Endothelial cell of umbilical vein (primary cell): ENCODE measurements around the gene PPP1R3A. TPM values are rescaled to one million over a fixed set of nuclear protein-coding genes. Genes with fewer than 3 reads are reported as not detected.

Experiments used
- BruUV-seq: library from RNA; stranded (reverse); fragments of 400-500 nt; replicated peaks from 2 replicates; lab custom pipeline; 2021; lab: Mats Ljungman, UMichigan
- CTCF ChIA-PET: fragments of 300-600, 350-600 bp; sonication (Branson Sonifier 250); formaldehyde crosslinking; loops from one replicate; lab custom pipeline; 2021; ENCODE audit warnings: antibody characterized with exemption, inconsistent platforms; lab: Charles Lee
- POLR2A ChIA-PET: fragments of 300-600, 350-600 bp; sonication (Branson Sonifier 250); formaldehyde crosslinking; loops from one replicate; lab custom pipeline; 2021; ENCODE audit warnings: antibody characterized with exemption, inconsistent platforms; lab: Charles Lee
- DNase-seq: peaks from one replicate; pipeline ENCODE4 v3.0.0-alpha.2; 2011; ENCODE audit warnings: low read depth, low spot score
- FAIRE-seq: peaks from 2 replicates; lab custom pipeline; 2011; peaks lifted over from hg19 to GRCh38; lab: Jason Lieb, UNC
- H2AFZ ChIP-seq: 2 replicates; pipeline ENCODE4 v1.6.0; 2012; ENCODE audit warnings: low read depth, low read length, control low read depth, inconsistent platforms
- H3K27ac ChIP-seq: 2 replicates; pipeline ENCODE4 v1.5.1; 2011; ENCODE audit warnings: low read depth, mild to moderate bottlenecking, control low read depth, low read length, moderate library complexity; ENCODE audit not compliant: insufficient read depth
- H3K27me3 ChIP-seq, 2 experiments: 2 replicates each; pipeline versions ENCODE4 v1.6.0 to v1.6.1; 2011; ENCODE audit warnings: low read length in 2 of 2, mixed read lengths in 1 of 2; ENCODE audit not compliant: control insufficient read depth in 2 of 2, insufficient read depth in 2 of 2
- H3K36me3 ChIP-seq, 2 experiments: 2 replicates in 1 of 2; 3 replicates in 1 of 2; pipeline ENCODE4 v1.5.1; 2011; ENCODE audit warnings: low read length in 2 of 2, mild to moderate bottlenecking in 1 of 2, moderate library complexity in 1 of 2; ENCODE audit not compliant: control insufficient read depth in 2 of 2, insufficient read depth in 2 of 2; ENCODE audit errors: extremely low read depth in 1 of 2
- H3K4me1 ChIP-seq: 3 replicates; pipeline ENCODE4 v1.5.1; 2011; ENCODE audit warnings: mild to moderate bottlenecking, low read length; ENCODE audit not compliant: control insufficient read depth, insufficient read depth; ENCODE audit errors: extremely low read depth
- H3K4me2 ChIP-seq: 2 replicates; pipeline ENCODE4 v1.6.1; 2011; ENCODE audit warnings: low read length, control low read depth, mixed read lengths; ENCODE audit not compliant: insufficient read depth
- H3K4me3 ChIP-seq, 3 experiments: fragments of 200-600 bp in 1 of 3; sonication (generic), shearing (Covaris generic) in 1 of 3; replicated peaks in 1 of 3; 2 replicates each; pipeline ENCODE4 v1.5.1; 2011 to 2016; ENCODE audit warnings: control low read depth in 3 of 3, low read length in 3 of 3, mild to moderate bottlenecking in 2 of 3, inconsistent platforms in 1 of 3, low read depth in 1 of 3, moderate library complexity in 1 of 3; ENCODE audit not compliant: insufficient read depth in 1 of 3
- H3K79me2 ChIP-seq: 2 replicates; pipeline ENCODE4 v1.6.0; 2012; ENCODE audit warnings: low read length, inconsistent platforms; ENCODE audit not compliant: control insufficient read depth, insufficient read depth
- H3K9ac ChIP-seq: replicated peaks from 2 replicates; pipeline ENCODE3; 2011; ENCODE audit warnings: low read length, control low read depth; ENCODE audit not compliant: insufficient read depth; ENCODE audit errors: extremely low read depth
- H3K9me1 ChIP-seq: replicated peaks from 3 replicates; pipeline ENCODE4 v1.6.0; 2011; ENCODE audit warnings: mild to moderate bottlenecking, low read length; ENCODE audit not compliant: control insufficient read depth, insufficient read depth; ENCODE audit errors: extremely low read depth
- H3K9me3 ChIP-seq: replicated peaks from 2 replicates; pipeline ENCODE4 v1.5.1; 2012; ENCODE audit warnings: low read length, inconsistent platforms; ENCODE audit not compliant: control insufficient read depth, insufficient read depth
- H4K20me1 ChIP-seq: replicated peaks from 2 replicates; pipeline ENCODE3; 2011; ENCODE audit warnings: mild to moderate bottlenecking, low read length; ENCODE audit not compliant: control insufficient read depth, insufficient read depth; ENCODE audit errors: extremely low read depth
- EZH2 ChIP-seq: IDR thresholded peaks from 2 replicates; pipeline ENCODE4 v1.6.1; 2012; ENCODE audit warnings: borderline replicate concordance, low read depth, mild to moderate bottlenecking, moderate library complexity, low read length, inconsistent platforms; ENCODE audit not compliant: severe bottlenecking
- FOS ChIP-seq: IDR thresholded peaks from 2 replicates; pipeline ENCODE4 v1.6.1; 2011; ENCODE audit warnings: mild to moderate bottlenecking, low read length, moderate library complexity, borderline replicate concordance; ENCODE audit not compliant: insufficient read depth
- GATA2 ChIP-seq: IDR thresholded peaks from 2 replicates; pipeline ENCODE4 v1.7.0; 2011; ENCODE audit warnings: low read depth, mild to moderate bottlenecking, moderate library complexity, mixed read lengths, low read length; ENCODE audit not compliant: insufficient read length, insufficient read depth
- JUN ChIP-seq: IDR thresholded peaks from 2 replicates; pipeline ENCODE4 v1.6.1; 2011; ENCODE audit warnings: borderline replicate concordance, low read depth; ENCODE audit not compliant: insufficient read length, insufficient read depth
- MYC ChIP-seq: IDR thresholded peaks from one replicate; pipeline ENCODE4 v1.6.1; 2011; ENCODE audit warnings: mild to moderate bottlenecking, low read depth, low read length
- POLR2A ChIP-seq: IDR thresholded peaks from 2 replicates; pipeline ENCODE4 v1.6.1; 2012; ENCODE audit warnings: low read depth, mild to moderate bottlenecking, control low read depth, low read length
- POLR2AphosphoS5 ChIP-seq: IDR thresholded peaks from 2 replicates; pipeline ENCODE4 v1.6.1; 2012; ENCODE audit warnings: low read depth, mild to moderate bottlenecking, control low read depth, low read length, moderate library complexity; ENCODE audit not compliant: insufficient read depth
- dilution Hi-C: fragments of 300-500 bp; cut with MboI; formaldehyde crosslinking; loops from one replicate; pipeline ENCODE4 v1.15.0; 2019; ENCODE audit warnings: low sequenced_read_pairs; ENCODE audit not compliant: extremely low pct_ligation_motif_present
- intact Hi-C: fragments of 100-400 bp; cut with micrococcal nuclease; formaldehyde crosslinking; loops from one replicate; pipeline ENCODE4 v1.10.0; 2022
- polyA plus RNA-seq, 4 experiments: library from polyadenylated mRNA; depleted of rRNA in 3 of 4; stranded (reverse) in 3 of 4; unstranded in 1 of 4; fragments of >200 nt; gene quantifications; 2 replicates each; pipeline versions ENCODE4 v1.2.1 to v1.2.3, GENCODE V29; 2011 to 2012; ENCODE audit warnings: missing spikeins in 1 of 4
- total RNA-seq: library from RNA; stranded (reverse); gene quantifications from 2 replicates; pipeline ENCODE4 v1.2.3, GENCODE V29; 2021
- TF ChIP-seq, protein P1 (sequence below), 2 donors: IDR thresholded peaks; 1 replicate in 1 of 2; 2 replicates in 1 of 2; pipeline ENCODE4 v1.5.1; 2011; ENCODE audit warnings: low read length in 2 of 2, mild to moderate bottlenecking in 2 of 2, moderate library complexity in 2 of 2, control low read depth in 1 of 2, inconsistent platforms in 1 of 2, low read depth in 1 of 2; ENCODE audit not compliant: insufficient read depth in 1 of 2; ENCODE audit errors: extremely low read depth in 1 of 2
- TF ChIP-seq, protein P2 (sequence below): IDR thresholded peaks from 2 replicates; pipeline ENCODE4 v1.6.1; 2011; ENCODE audit not compliant: insufficient read depth, insufficient read length

The PPP1R3A gene
- total and polyA plus RNA-seq, 2 donors (not counting 3 experiments of a cell fraction or from before 2014, with no cell fraction given) = not detected

DNA sequence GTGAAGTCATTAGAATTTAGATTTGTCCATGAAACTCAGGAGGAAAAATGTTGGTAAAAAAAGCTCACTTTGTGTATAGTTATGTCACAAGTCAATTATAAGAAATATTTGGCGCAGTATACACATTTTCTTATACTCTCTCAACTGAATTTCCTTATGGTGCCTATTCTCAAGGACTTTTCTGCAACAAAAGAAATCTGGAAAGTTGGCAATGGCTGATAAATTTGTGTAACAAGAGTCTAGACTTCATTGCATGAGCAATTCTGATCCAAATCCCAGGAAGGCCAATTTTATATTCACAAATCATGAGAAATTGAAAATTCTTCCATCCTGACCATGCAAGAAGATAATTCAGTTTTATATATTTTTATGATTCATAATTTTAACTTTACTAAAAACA is 35.7 kb downstream of the PPP1R3A start:
- ChIA-PET CTCF (no interaction called here), POLR2A (no interaction called here)
- DNase-seq (no peak), FAIRE-seq (no peak)
- Histone ChIP-seq H3K36me3 (no peaks in the 10 kb centered on the region), H3K4me2 (no peak overlapping the region), H2AFZ (no peak overlapping the region), H3K27me3 (no peaks in the 10 kb centered on the region), H3K4me3 (no peak overlapping the region), H3K79me2 (no peaks in the 10 kb centered on the region), H4K20me1 (no peaks in the 10 kb centered on the region), H3K9me1 (no peaks in the 10 kb centered on the region), H3K4me1 (no peaks in the 10 kb centered on the region), H3K9ac (no peak overlapping the region), H3K9me3 (no peaks in the 10 kb centered on the region), H3K27ac (no peak overlapping the region)
- no TSS peak for BruUV-seq
- no peak for TF ChIP-seq POLR2AphosphoS5
- TF ChIP-seq, protein P1, sequence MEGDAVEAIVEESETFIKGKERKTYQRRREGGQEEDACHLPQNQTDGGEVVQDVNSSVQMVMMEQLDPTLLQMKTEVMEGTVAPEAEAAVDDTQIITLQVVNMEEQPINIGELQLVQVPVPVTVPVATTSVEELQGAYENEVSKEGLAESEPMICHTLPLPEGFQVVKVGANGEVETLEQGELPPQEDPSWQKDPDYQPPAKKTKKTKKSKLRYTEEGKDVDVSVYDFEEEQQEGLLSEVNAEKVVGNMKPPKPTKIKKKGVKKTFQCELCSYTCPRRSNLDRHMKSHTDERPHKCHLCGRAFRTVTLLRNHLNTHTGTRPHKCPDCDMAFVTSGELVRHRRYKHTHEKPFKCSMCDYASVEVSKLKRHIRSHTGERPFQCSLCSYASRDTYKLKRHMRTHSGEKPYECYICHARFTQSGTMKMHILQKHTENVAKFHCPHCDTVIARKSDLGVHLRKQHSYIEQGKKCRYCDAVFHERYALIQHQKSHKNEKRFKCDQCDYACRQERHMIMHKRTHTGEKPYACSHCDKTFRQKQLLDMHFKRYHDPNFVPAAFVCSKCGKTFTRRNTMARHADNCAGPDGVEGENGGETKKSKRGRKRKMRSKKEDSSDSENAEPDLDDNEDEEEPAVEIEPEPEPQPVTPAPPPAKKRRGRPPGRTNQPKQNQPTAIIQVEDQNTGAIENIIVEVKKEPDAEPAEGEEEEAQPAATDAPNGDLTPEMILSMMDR (IDR thresholded peaks at IDR 0.05; ENCODE audit: extremely low read depth in 1 of 2, insufficient read depth in 1 of 2, low read depth in 1 of 2, low read length in 2 of 2) = no peak
- TF ChIP-seq POLR2A = no peak
- no peak for TF ChIP-seq GATA2
- no peak for TF ChIP-seq FOS
- TF ChIP-seq MYC = no peak
- no peak for TF ChIP-seq JUN
- no peak for TF ChIP-seq EZH2
- TF ChIP-seq, protein P2, sequence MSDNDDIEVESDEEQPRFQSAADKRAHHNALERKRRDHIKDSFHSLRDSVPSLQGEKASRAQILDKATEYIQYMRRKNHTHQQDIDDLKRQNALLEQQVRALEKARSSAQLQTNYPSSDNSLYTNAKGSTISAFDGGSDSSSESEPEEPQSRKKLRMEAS = no peak
- intact Hi-C loops (no loop called here), dilution Hi-C loops (no loop called here)
